PC-3 (cell line): Measurements from ENCODE around the gene ZNF862. TPM values are rescaled to one million over a fixed set of nuclear protein-coding genes. Genes with fewer than 3 reads are reported as not detected.

Source experiments
- ATAC-seq: fragments of 200-7000 bp; cut with Tn5 transposase; 2 replicates; pipeline ENCODE4 v1.9.1; 2020; ENCODE audit warnings: mild to moderate bottlenecking, moderate library complexity
- BruUV-seq: library from RNA; stranded (reverse); fragments of 400-500 nt; replicated peaks from 2 replicates; lab custom pipeline; 2021; lab: Mats Ljungman, UMichigan
- CTCF ChIA-PET: fragments of 300-600 bp; sonication (Branson Sonifier 250); formaldehyde crosslinking; loops from one replicate; lab custom pipeline; 2022; ENCODE audit warnings: antibody characterized with exemption; lab: Charles Lee
- POLR2A ChIA-PET: fragments of 300-600 bp; sonication (Branson Sonifier 250); formaldehyde crosslinking; loops from one replicate; lab custom pipeline; 2022; ENCODE audit warnings: antibody characterized with exemption; ENCODE audit not compliant: unreplicated experiment; lab: Charles Lee
- DNase-seq: peaks from one replicate; pipeline ENCODE4 v3.0.0-alpha.2; 2015
- H2AFZ ChIP-seq: fragments of 300-600 bp; sonication (generic); 2 replicates; pipeline ENCODE4 v1.6.0; 2016; ENCODE audit warnings: antibody characterized with exemption, low read length
- H3F3A ChIP-seq: fragments of 300-600 bp; sonication (generic); one replicate; pipeline ENCODE4 v1.6.0; 2017; ENCODE audit warnings: antibody characterized with exemption, low read length, control low read depth, mild to moderate bottlenecking; ENCODE audit not compliant: unreplicated experiment
- H3K27ac ChIP-seq: fragments of 300-600 bp; sonication (generic); 2 replicates; pipeline ENCODE4 v1.5.1; 2016; ENCODE audit warnings: mild to moderate bottlenecking, low read length
- H3K27me3 ChIP-seq: fragments of 300-600 bp; sonication (generic); 2 replicates; pipeline ENCODE4 v1.6.1; 2016; ENCODE audit warnings: low read length, mixed read lengths
- H3K36me3 ChIP-seq: fragments of 300-600 bp; sonication (generic); 2 replicates; pipeline ENCODE4 v1.6.1; 2016; ENCODE audit warnings: low read depth, mixed run types, low read length, mixed read lengths
- H3K4me1 ChIP-seq: fragments of 300-600 bp; sonication (generic); 2 replicates; pipeline ENCODE4 v1.5.1; 2016; ENCODE audit warnings: low read length; ENCODE audit not compliant: insufficient read depth
- H3K4me2 ChIP-seq: fragments of 300-600 bp; sonication (generic); 2 replicates; pipeline ENCODE4 v1.6.0; 2016; ENCODE audit warnings: low read length
- H3K4me3 ChIP-seq: fragments of 300-600 bp; sonication (generic); 2 replicates; pipeline ENCODE4 v1.5.1; 2016; ENCODE audit warnings: mild to moderate bottlenecking, low read length, mixed read lengths
- H3K79me2 ChIP-seq: fragments of 300-600 bp; sonication (generic); 2 replicates; pipeline ENCODE4 v1.6.1; 2017; ENCODE audit warnings: low read length, mixed read lengths
- H3K9ac ChIP-seq: fragments of 300-600 bp; sonication (generic); 2 replicates; pipeline ENCODE4 v1.6.0; 2016; ENCODE audit warnings: mild to moderate bottlenecking, low read length
- H3K9me2 ChIP-seq: fragments of 300-600 bp; sonication (generic); replicated peaks from 2 replicates; pipeline ENCODE4 v1.6.1; 2016; ENCODE audit warnings: mixed run types, low read length, mixed read lengths
- H3K9me3 ChIP-seq: fragments of 300-600 bp; sonication (generic); 2 replicates; pipeline ENCODE4 v1.6.1; 2016; ENCODE audit warnings: low read length, mixed read lengths
- H4K20me1 ChIP-seq: fragments of 300-600 bp; sonication (generic); 2 replicates; pipeline ENCODE4 v1.6.1; 2016; ENCODE audit warnings: low read length, mixed read lengths
- CTCF ChIP-seq: fragments of 300-600 bp; sonication (generic); conservative IDR thresholded peaks from 2 replicates; pipeline ENCODE4 v1.5.1; 2017; ENCODE audit warnings: antibody characterized with exemption, low read depth, mild to moderate bottlenecking, low read length
- EZH2 ChIP-seq: fragments of 300-600 bp; sonication (generic); IDR thresholded peaks from one replicate; pipeline ENCODE4 v1.6.1; 2017; ENCODE audit warnings: antibody characterized with exemption, mild to moderate bottlenecking, low read length; ENCODE audit not compliant: unreplicated experiment
- EZH2phosphoT487 ChIP-seq: fragments of 300-600 bp; sonication (generic); IDR thresholded peaks from 2 replicates; pipeline ENCODE4 v1.6.1; 2018; ENCODE audit warnings: mild to moderate bottlenecking, antibody characterized with exemption, low read length, borderline replicate concordance
- intact Hi-C: fragments of 100-400 bp; cut with micrococcal nuclease; formaldehyde crosslinking; loops from 2 replicates; pipeline ENCODE4 v1.9.0; 2023
- total RNA-seq: library from RNA; depleted of rRNA; stranded (reverse); fragments of >200 nt; gene quantifications from 2 replicates; pipeline ENCODE4 v1.2.3, GENCODE V29; 2014

ZNF862 gene
- total RNA-seq, 1 experiment from 2014 or later = 3.0 TPM

GRCh38 chr7:149859369-149859768, 21.2 kb downstream of the ZNF862 start:
- CTCF ChIA-PET = no interaction called here

DNA sequence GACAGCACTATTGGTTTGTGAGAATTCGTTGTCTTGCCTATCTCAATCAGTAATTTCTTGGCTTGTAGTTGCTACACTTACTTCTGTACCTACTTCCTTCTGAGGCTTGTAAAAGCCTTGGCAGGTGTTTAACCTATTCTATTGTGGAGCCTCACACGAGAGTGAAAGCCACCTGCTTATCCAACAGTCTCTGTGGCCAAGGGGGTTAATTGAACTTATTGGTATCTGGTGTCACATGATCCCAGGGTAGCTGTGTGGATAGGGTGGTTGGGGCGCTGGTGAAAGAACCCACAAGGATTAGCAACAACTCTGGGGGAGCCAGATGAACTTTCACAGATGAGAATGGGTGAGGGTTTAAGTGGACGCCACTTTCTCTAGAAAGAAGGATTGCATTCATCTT, 21.7 kb downstream of the ZNF862 start:
- Histone ChIP-seq H3K4me2 (no peak overlapping the region), H3K9me2 (no peaks in the 10 kb centered on the region), H3K27me3 (no peaks in the 10 kb centered on the region), H3K79me2 (no peaks in the 10 kb centered on the region), H3K36me3 (no peaks in the 10 kb centered on the region), H3K4me1 (peaks cover 9% of the 10 kb centered on the region; the same call in 1 of the 2 replicates), H3K27ac (no peak overlapping the region), H3K9ac (no peak overlapping the region), H3K9me3 (no peaks in the 10 kb centered on the region), H2AFZ (no peak overlapping the region), H3F3A (no peaks in the 10 kb centered on the region), H4K20me1 (no peaks in the 10 kb centered on the region), H3K4me3 (no peak overlapping the region)
- ChIA-PET CTCF (no interaction called here), POLR2A (interaction anchor here (0.6 kb wide), 1 partner anchor 509 kb away, joined by 4 read pairs; no protein-coding TSS in a partner anchor)
- DNase-seq (no peak), ATAC-seq (no peak)
- no TSS peak for BruUV-seq
- intact Hi-C loops = no loop called here
- TF ChIP-seq CTCF (no peak), EZH2 (no peak), EZH2phosphoT487 (no peak)

More at GRCh38 chr7:149859369-149859768, 21.2 kb downstream of the ZNF862 start:
- Histone ChIP-seq H3K4me3 (no peak overlapping the region), H3K79me2 (no peaks in the 10 kb centered on the region), H3K4me2 (no peak overlapping the region), H3K36me3 (no peaks in the 10 kb centered on the region), H3F3A (no peaks in the 10 kb centered on the region), H3K9me2 (no peaks in the 10 kb centered on the region), H3K9me3 (no peaks in the 10 kb centered on the region), H2AFZ (no peak overlapping the region), H3K9ac (no peak overlapping the region), H3K4me1 (peaks cover 13% of the 10 kb centered on the region; the same call in 1 of the 2 replicates), H3K27ac (no peak overlapping the region), H3K27me3 (no peaks in the 10 kb centered on the region), H4K20me1 (no peaks in the 10 kb centered on the region)
- no TSS peak for BruUV-seq
- ATAC-seq = no peak
- intact Hi-C loops = no loop called here
- POLR2A ChIA-PET = interaction anchor here (0.6 kb wide), 1 partner anchor 510 kb away, joined by 4 read pairs; no protein-coding TSS in a partner anchor
- no peak for TF ChIP-seq CTCF
- TF ChIP-seq EZH2phosphoT487 = no peak
- TF ChIP-seq EZH2 = no peak
- peak; percentile 7 for DNase-seq

GRCh38 chr7:149860821-149861727, 22.9 kb downstream of the ZNF862 start:
- peak; percentile 19; the same call in 1 of the 2 replicates for TF ChIP-seq CTCF
- no peak for TF ChIP-seq EZH2phosphoT487
- no peaks in the 10 kb centered on the region for H3K9me3 ChIP-seq
- DNase-seq (no peak), ATAC-seq (no peak)
- intact Hi-C loops = no loop called here
- no peaks in the 10 kb centered on the region for H3K9me2 ChIP-seq
- no peaks in the 10 kb centered on the region for H3F3A ChIP-seq
- H3K4me2 ChIP-seq = no peak overlapping the region
- BruUV-seq = no TSS peak
- H3K4me3 ChIP-seq = no peak overlapping the region
- no peaks in the 10 kb centered on the region for H3K79me2 ChIP-seq
- no peak overlapping the region for H2AFZ ChIP-seq
- H4K20me1 ChIP-seq = no peaks in the 10 kb centered on the region
- no peak overlapping the region for H3K9ac ChIP-seq
- CTCF ChIA-PET = no interaction called here
- H3K27ac ChIP-seq = no peak overlapping the region
- no peaks in the 10 kb centered on the region for H3K4me1 ChIP-seq
- POLR2A ChIA-PET = no interaction called here
- no peaks in the 10 kb centered on the region for H3K36me3 ChIP-seq
- H3K27me3 ChIP-seq = no peaks in the 10 kb centered on the region
